ENCODE data around the gene WDR59. TPM values are rescaled to one million over a fixed set of nuclear protein-coding genes. Genes with fewer than 3 reads are reported as not detected.

Gene WDR59
- total RNA-seq, 4 donors from 2014 or later: 12.9 to 31.3 (median 19.5) TPM

- intact Hi-C loops (cut with DNase I; ENCODE audit: low total_unique reads) (loop anchor here (5.0 kb wide), 1 partner anchor 75 kb away; no protein-coding TSS in a partner anchor), in situ Hi-C loops (cut with MboI; ENCODE audit: low sequenced_read_pairs in 4 of 4) (no loop called here)
- peak overlapping the region in 1 of 4 donors; percentile 1 for H3K4me3 ChIP-seq
- TF ChIP-seq CTCF (IDR thresholded peaks at IDR 0.05 in 4 of 5, conservative IDR thresholded peaks at IDR 0.05 in 1 of 5) (no peak), POLR2A (IDR thresholded peaks at IDR 0.05) (no peak)
- peaks cover 57 to 63% of the 10 kb centered on the region in 2 donors for H3K4me1 ChIP-seq
- DNase-seq (no peak), ATAC-seq (peak; percentile 23 to 30)
- no peaks in the 10 kb centered on the region for H3K36me3 ChIP-seq
- peak overlapping the region; percentile 64 to 79 (median 74) for H3K27ac ChIP-seq
- no peaks in the 10 kb centered on the region for H3K9me3 ChIP-seq
- H3K27me3 ChIP-seq: no peaks in the 10 kb centered on the region
Measured at GRCh38 chr16:75012380-75013081, 27.6 kb upstream of the WDR59 start.

GRCh38 chr16:75011634-75012307 lies 26.8 kb upstream of the WDR59 start:
- Histone ChIP-seq H3K27ac (peak overlapping the region; percentile 64 to 79 (median 74)), H3K4me1 (peaks cover 49 to 56% of the 10 kb centered on the region in 2 donors), H3K4me3 (no peak overlapping the region), H3K9me3 (no peaks in the 10 kb centered on the region), H3K36me3 (no peaks in the 10 kb centered on the region), H3K27me3 (no peaks in the 10 kb centered on the region)
- intact Hi-C loops (cut with DNase I; ENCODE audit: low total_unique reads): loop anchor here (5.0 kb wide), 1 partner anchor 76 kb away; no protein-coding TSS in a partner anchor
- ATAC-seq (peak; percentile 51 to 58), DNase-seq (no peak)
- in situ Hi-C loops (cut with MboI; ENCODE audit: low sequenced_read_pairs in 4 of 4): no loop called here
- TF ChIP-seq POLR2A (IDR thresholded peaks at IDR 0.05) (no peak), CTCF (IDR thresholded peaks at IDR 0.05 in 4 of 5, conservative IDR thresholded peaks at IDR 0.05 in 1 of 5) (no peak)

GRCh38 chr16:75010427-75010826 lies 25.5 kb upstream of the WDR59 start:
- no peaks in the 10 kb centered on the region for H3K9me3 ChIP-seq
- DNase-seq (no peak), ATAC-seq (no peak)
- no peaks in the 10 kb centered on the region for H3K27me3 ChIP-seq
- no peak overlapping the region for H3K4me3 ChIP-seq
- TF ChIP-seq CTCF (IDR thresholded peaks at IDR 0.05 in 4 of 5, conservative IDR thresholded peaks at IDR 0.05 in 1 of 5) (no peak), POLR2A (IDR thresholded peaks at IDR 0.05) (no peak)
- peak overlapping the region in 1 of 4 donors; percentile 79 for H3K27ac ChIP-seq
- peaks cover 49 to 55% of the 10 kb centered on the region in 2 donors for H3K4me1 ChIP-seq
- intact Hi-C loops (cut with DNase I; ENCODE audit: low total_unique reads): loop anchor here (5.0 kb wide), 1 partner anchor 77 kb away; no protein-coding TSS in a partner anchor
- in situ Hi-C loops (cut with MboI; ENCODE audit: low sequenced_read_pairs in 4 of 4): no loop called here
- no peaks in the 10 kb centered on the region for H3K36me3 ChIP-seq

- intact Hi-C loops (cut with DNase I; ENCODE audit: low total_unique reads): no loop called here
- H3K9me3 ChIP-seq: no peaks in the 10 kb centered on the region
Measured at GRCh38 chr16:75007443-75007842, 22.5 kb upstream of the WDR59 start.

More at GRCh38 chr16:75007443-75007842, 22.5 kb upstream of the WDR59 start:
- in situ Hi-C loops (cut with MboI; ENCODE audit: low sequenced_read_pairs in 4 of 4): no loop called here
- ATAC-seq: no peak
- H3K36me3 ChIP-seq: no peaks in the 10 kb centered on the region
- H3K4me3 ChIP-seq: no peak overlapping the region
- no peaks in the 10 kb centered on the region for H3K27me3 ChIP-seq
- H3K4me1 ChIP-seq: peaks cover 30 to 42% of the 10 kb centered on the region in 2 donors
- no peak for TF ChIP-seq CTCF (IDR thresholded peaks at IDR 0.05 in 4 of 5, conservative IDR thresholded peaks at IDR 0.05 in 1 of 5)
- no peak for TF ChIP-seq POLR2A (IDR thresholded peaks at IDR 0.05)
- no peak for DNase-seq
- no peak overlapping the region for H3K27ac ChIP-seq

All from gastrocnemius medialis (tissue), 4 donors.